MG63 (cell line): ENCODE results near the gene OPCML. TPM values are rescaled to one million over a fixed set of nuclear protein-coding genes. Genes with fewer than 3 reads are reported as not detected.
A peak's percentile ranks its signal among the peaks of the same experiment; 100 is the strongest.

ENCODE experiments used
- DNase-seq: peaks from one replicate; pipeline ENCODE4 v3.0.0-alpha.2; 2020
- H3K27me3 ChIP-seq: fragments of 250-450 bp; sonication (Bioruptor Pico); 2 replicates; pipeline ENCODE4 v1.5.1; 2020; ENCODE audit warnings: mild to moderate bottlenecking, moderate library complexity
- H3K36me3 ChIP-seq: fragments of 250-450 bp; sonication (Bioruptor Pico); 2 replicates; pipeline ENCODE4 v1.5.1; 2020; ENCODE audit warnings: mild to moderate bottlenecking, moderate library complexity
- H3K4me3 ChIP-seq: fragments of 250-450 bp; sonication (Bioruptor Pico); 2 replicates; pipeline ENCODE4 v1.5.1; 2020; ENCODE audit warnings: mild to moderate bottlenecking, moderate library complexity
- H3K9me3 ChIP-seq: fragments of 250-450 bp; sonication (Bioruptor Pico); 2 replicates; pipeline ENCODE4 v1.5.1; 2020; ENCODE audit warnings: mild to moderate bottlenecking, moderate library complexity
- total RNA-seq: library from RNA; depleted of rRNA; stranded (reverse); fragments of >200 nt; shearing (Covaris generic); gene quantifications from 2 replicates; pipeline ENCODE4 v1.2.3, GENCODE V29; 2014; ENCODE audit warnings: low replicate concordance

OPCML gene
- total RNA-seq, 1 experiment from 2014 or later: not detected

GRCh38 chr11:132549001-132549400 is 983.3 kb downstream of the OPCML start:
- no peaks in the 10 kb centered on the region for H3K9me3 ChIP-seq
- no peaks in the 10 kb centered on the region for H3K36me3 ChIP-seq
- DNase-seq: no peak
- no peak overlapping the region for H3K4me3 ChIP-seq
- no peaks in the 10 kb centered on the region for H3K27me3 ChIP-seq

DNA sequence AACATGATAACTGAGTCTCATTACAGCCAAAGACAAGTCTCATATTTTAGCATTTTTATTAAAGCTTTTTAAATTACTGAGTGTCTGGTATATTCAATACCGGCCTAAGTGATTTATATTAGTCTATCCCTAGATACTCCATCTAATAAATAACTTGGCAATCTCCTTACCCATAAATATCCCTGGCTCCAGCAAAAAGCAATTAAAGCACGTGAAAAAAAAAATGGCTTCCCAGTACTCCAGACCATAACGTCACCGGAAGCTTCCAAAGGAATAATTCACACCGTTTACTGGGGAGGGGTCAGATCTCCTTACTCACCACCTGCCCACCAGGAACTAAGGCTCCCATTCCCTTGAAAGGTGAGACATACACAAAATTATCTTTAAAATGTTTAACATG is 988.3 kb downstream of the OPCML start:
- Histone ChIP-seq H3K9me3 (no peaks in the 10 kb centered on the region), H3K4me3 (no peak overlapping the region), H3K36me3 (no peaks in the 10 kb centered on the region), H3K27me3 (no peaks in the 10 kb centered on the region)
- no peak for DNase-seq

DNA sequence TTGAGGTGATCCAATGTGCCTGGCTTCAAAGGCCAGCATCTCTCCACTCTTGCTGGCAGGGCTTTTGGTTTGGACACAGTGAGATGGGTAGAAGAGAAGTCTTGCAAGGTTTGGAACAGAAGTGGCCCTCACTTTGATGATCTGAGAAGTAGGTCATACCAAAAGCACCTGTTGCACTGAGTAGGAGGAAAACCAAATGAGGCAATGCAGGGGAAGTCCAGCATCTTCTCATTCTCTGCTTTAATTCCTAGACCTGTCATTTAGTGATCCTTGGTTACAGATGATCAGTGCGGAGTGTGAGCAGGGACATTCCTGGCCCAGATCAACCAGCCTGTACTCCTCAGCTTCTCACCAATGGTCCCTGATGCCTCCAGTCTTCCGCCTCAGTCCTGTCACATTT is 990.5 kb downstream of the OPCML start:
- H3K36me3 ChIP-seq: no peaks in the 10 kb centered on the region
- no peak overlapping the region for H3K4me3 ChIP-seq
- no peaks in the 10 kb centered on the region for H3K9me3 ChIP-seq
- no peaks in the 10 kb centered on the region for H3K27me3 ChIP-seq
- DNase-seq: no peak

DNA sequence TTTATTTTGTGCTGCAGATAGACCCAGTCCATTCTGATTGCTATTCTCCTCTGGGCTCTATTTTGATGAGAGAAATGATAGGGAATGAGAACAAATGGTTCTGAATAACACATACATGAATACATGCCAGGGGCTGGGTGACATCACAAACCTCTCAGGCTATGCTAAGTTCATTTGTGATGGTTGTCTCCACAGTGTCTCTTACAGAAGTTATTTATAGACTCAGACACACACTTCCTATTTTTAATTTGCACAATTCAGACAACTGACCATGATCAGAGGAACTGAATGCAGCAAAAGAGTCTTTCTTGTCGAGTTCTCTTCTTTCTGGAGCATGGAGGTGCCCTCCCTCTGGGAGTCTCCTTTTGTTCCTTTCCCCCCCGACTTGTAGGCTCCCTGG is 991.7 kb downstream of the OPCML start:
- H3K27me3 ChIP-seq: no peaks in the 10 kb centered on the region
- H3K4me3 ChIP-seq: no peak overlapping the region
- H3K36me3 ChIP-seq: no peaks in the 10 kb centered on the region
- DNase-seq: no peak
- H3K9me3 ChIP-seq: no peaks in the 10 kb centered on the region

DNA sequence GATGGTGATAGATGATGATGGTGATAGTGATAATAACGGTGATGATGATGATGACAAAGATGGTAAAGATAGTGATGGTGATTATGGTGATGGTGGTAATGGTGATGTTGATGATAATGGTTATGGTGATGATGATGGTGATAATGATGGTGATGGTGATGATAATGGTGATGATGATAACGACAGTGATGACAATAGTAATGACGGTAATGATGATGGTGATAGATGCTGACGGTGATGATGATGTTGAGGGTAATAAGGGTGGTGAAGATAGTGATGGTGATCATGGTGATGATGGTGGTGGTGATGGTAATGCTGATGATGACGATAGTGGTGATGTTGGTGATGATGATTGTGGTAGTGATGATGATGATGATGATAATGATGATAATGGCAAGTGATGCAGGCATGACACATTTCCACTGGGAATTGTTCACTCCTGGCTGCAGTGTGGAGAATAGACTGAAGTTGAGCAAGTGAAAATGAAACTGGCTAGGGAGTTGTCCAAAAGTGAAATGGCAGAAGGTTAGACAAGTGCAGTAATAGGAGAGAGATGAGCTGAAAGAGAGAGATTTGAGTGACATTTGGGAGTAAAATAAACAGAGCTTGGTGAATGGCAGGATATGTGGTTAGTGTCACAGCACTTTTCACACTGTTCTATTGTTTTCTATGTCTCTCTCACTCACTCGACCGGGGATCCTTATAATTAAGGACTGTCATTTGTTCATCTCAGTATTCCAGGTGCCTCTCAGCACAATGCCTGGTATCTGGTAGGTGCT is 992.5 kb downstream of the OPCML start:
- DNase-seq: no peak
- Histone ChIP-seq H3K27me3 (no peaks in the 10 kb centered on the region), H3K36me3 (no peaks in the 10 kb centered on the region), H3K4me3 (no peak overlapping the region), H3K9me3 (no peaks in the 10 kb centered on the region)

- DNase-seq: no peak
- Histone ChIP-seq H3K27me3 (no peaks in the 10 kb centered on the region), H3K4me3 (no peak overlapping the region), H3K9me3 (no peaks in the 10 kb centered on the region), H3K36me3 (no peaks in the 10 kb centered on the region)
These were observed 993.7 kb downstream of the OPCML start for GRCh38 chr11:132538642-132539041.

- Histone ChIP-seq H3K9me3 (no peaks in the 10 kb centered on the region), H3K27me3 (no peaks in the 10 kb centered on the region), H3K4me3 (no peak overlapping the region), H3K36me3 (no peaks in the 10 kb centered on the region)
- DNase-seq: no peak
These were observed 996.5 kb downstream of the OPCML start for GRCh38 chr11:132535830-132536229.

- no peaks in the 10 kb centered on the region for H3K9me3 ChIP-seq
- H3K36me3 ChIP-seq: no peaks in the 10 kb centered on the region
- no peak overlapping the region for H3K4me3 ChIP-seq
- H3K27me3 ChIP-seq: no peaks in the 10 kb centered on the region
- DNase-seq: no peak
These were observed 1000.4 kb downstream of the OPCML start for GRCh38 chr11:132531921-132532320.

- Histone ChIP-seq H3K4me3 (no peak overlapping the region), H3K36me3 (no peaks in the 10 kb centered on the region), H3K27me3 (no peaks in the 10 kb centered on the region), H3K9me3 (no peaks in the 10 kb centered on the region)
- no peak for DNase-seq
These were observed 1004.1 kb downstream of the OPCML start for GRCh38 chr11:132528181-132528580.

- Histone ChIP-seq H3K9me3 (no peaks in the 10 kb centered on the region), H3K36me3 (no peaks in the 10 kb centered on the region), H3K4me3 (no peak overlapping the region), H3K27me3 (no peaks in the 10 kb centered on the region)
- DNase-seq: peak; percentile 2
These were observed 1008.4 kb downstream of the OPCML start for GRCh38 chr11:132523929-132524328.

GRCh38 chr11:132520199-132520598 is 1012.1 kb downstream of the OPCML start:
- no peak for DNase-seq
- Histone ChIP-seq H3K9me3 (no peaks in the 10 kb centered on the region), H3K36me3 (no peaks in the 10 kb centered on the region), H3K4me3 (no peak overlapping the region), H3K27me3 (no peaks in the 10 kb centered on the region)

- no peak for DNase-seq
- H3K9me3 ChIP-seq: no peaks in the 10 kb centered on the region
These were observed 1013.0 kb downstream of the OPCML start for GRCh38 chr11:132519241-132519815.

GRCh38 chr11:132504501-132505041 is 1027.7 kb downstream of the OPCML start:
- Histone ChIP-seq H3K9me3 (no peaks in the 10 kb centered on the region), H3K36me3 (no peaks in the 10 kb centered on the region), H3K4me3 (no peak overlapping the region), H3K27me3 (no peaks in the 10 kb centered on the region; the same call in 1 of the 2 replicates)
- no peak for DNase-seq

More at GRCh38 chr11:132519241-132519815, 1013.0 kb downstream of the OPCML start:
- Histone ChIP-seq H3K27me3 (no peaks in the 10 kb centered on the region; the same call in 1 of the 2 replicates), H3K36me3 (no peaks in the 10 kb centered on the region), H3K4me3 (no peak overlapping the region)

DNA sequence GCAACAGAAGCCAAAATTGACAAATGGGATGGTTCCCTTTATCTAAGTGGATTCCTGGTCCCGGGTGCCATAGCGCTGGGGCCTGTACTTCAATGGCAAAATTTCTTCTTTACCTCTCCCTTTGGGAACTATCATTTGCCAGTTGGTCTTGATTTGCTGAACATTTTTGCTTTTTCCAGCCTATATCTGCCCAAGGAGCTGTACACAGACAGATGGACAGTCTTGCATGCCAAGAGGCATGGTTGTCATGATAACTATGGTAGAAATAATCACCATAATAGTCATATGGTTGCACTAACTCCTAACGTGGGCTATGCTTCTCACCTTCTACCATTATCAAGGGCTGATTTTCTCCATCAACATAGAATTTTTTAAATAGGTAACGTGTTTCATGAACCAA is 1030.9 kb downstream of the OPCML start:
- Histone ChIP-seq H3K4me3 (no peak overlapping the region), H3K9me3 (no peaks in the 10 kb centered on the region), H3K36me3 (no peaks in the 10 kb centered on the region), H3K27me3 (no peaks in the 10 kb centered on the region; the same call in 1 of the 2 replicates)
- DNase-seq: no peak

DNA sequence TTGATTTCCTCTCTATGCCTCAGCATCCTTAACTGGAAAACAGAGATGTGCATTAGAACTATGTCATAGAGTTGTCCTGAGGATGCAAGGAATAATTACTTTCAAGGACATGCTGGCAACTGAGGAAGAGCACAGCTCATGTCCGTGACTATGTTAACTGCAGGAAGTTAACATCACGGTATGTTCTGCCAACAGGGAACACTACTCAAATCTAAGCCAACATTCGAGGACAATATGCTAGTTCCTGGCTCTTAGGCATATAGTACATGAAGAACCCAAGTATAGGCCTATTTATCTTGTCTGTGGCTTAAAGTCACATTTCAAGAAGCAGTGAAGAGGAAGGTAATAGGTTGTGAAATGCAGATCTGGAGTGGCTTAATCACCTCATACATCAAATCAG is 1032.6 kb downstream of the OPCML start:
- Histone ChIP-seq H3K27me3 (no peaks in the 10 kb centered on the region), H3K9me3 (no peaks in the 10 kb centered on the region), H3K4me3 (no peak overlapping the region), H3K36me3 (no peaks in the 10 kb centered on the region)
- no peak for DNase-seq

DNA sequence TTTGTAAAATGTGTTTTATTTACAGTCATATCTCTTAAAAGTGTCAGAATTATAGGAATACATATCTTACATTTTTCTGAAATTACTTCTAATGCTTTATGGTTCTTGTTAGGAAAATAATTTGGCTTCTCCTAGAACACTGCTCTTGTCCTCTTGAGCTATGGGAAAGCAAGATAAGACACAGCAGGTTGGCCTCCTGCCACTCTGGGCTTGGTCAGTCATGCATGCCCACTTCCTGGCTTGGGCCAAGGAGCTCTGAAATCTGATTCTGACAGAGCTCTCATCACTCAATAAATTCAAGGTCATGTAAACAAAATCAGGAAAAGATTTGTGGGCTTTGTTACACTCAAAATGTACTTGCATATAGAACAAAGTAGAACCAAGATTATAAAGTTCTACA is 1036.0 kb downstream of the OPCML start:
- Histone ChIP-seq H3K9me3 (no peaks in the 10 kb centered on the region), H3K27me3 (no peaks in the 10 kb centered on the region), H3K4me3 (no peak overlapping the region), H3K36me3 (no peaks in the 10 kb centered on the region)
- peak; percentile 72 for DNase-seq

DNA sequence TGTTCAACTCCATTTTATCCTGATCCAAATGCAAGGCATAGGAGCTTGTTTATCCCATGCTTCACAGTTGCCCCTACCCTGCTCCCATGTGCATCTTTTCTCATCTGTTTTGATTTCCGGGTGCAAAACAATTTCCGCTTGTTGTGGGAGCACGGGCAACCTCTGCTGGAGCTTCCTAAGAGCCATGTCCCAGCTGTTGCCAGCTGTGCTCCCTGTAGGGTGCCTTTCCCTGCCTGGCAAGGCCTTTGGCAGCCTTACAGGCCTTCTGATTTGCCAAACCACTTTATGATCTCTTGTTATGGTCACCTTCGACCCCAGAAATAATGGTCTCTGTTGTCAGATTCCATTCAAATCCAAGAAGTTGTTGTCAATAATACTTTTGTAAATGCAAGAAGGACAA is 1038.5 kb downstream of the OPCML start:
- Histone ChIP-seq H3K9me3 (no peaks in the 10 kb centered on the region), H3K27me3 (no peaks in the 10 kb centered on the region), H3K36me3 (no peaks in the 10 kb centered on the region), H3K4me3 (no peak overlapping the region)
- peak; percentile 75 for DNase-seq

- DNase-seq: peak; percentile 46
- Histone ChIP-seq H3K9me3 (no peaks in the 10 kb centered on the region), H3K27me3 (no peaks in the 10 kb centered on the region), H3K36me3 (no peaks in the 10 kb centered on the region), H3K4me3 (no peak overlapping the region)
These were observed 1041.3 kb downstream of the OPCML start for GRCh38 chr11:132490978-132491377.
